Measurements from ENCODE around the gene RAB10. TPM values are rescaled to one million over a fixed set of nuclear protein-coding genes. Genes with fewer than 3 reads are reported as not detected.

RAB10 gene
- total and polyA plus RNA-seq, 2 of the 13 experiments (the other 11 are each of a cell fraction or from before 2014, with no cell fraction given) = 48.2 to 120 TPM

DNA sequence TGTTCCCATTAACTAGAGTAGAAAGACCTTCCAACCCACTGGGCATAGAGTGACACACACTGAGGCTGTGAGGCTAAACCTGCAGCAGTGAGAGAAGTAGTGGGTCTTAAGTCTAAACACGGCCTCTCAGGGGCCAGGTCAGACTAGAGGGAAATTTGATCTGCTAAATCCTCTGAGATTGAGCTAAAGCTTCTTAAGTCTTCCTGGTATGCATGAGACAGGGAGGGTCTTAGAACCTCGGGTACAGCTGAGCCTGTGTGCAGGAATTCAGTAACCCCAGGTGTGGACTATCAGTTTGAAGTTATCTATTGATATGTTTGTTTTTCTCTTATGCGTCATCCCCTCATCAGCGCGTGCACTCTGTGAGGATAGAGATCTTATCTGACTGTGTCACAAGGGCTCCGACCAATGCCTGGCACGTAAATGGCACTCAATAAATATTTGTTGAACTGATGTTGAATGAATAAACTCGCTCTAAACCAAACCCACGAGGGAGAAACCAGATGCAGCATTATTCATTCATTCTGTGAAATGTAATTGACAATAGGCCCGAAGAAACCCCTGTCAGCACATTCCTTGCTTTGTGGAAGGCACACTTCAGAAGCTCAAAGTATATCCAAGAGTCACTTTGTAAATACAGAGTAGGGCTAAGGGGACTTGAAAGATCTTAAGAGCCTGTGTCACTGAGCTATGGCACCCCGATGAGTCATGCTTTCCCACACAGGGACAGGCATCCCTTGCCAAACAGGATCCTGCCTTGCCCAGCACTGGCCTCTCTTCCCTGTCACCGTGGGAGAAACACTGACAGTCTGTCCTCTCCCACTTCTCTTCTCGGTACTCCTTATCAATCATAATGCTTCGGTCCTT lies 21.7 kb upstream of the RAB10 start (continued):
- TF ChIP-seq MXD1 (CRISPR knock-in tag; IDR thresholded peaks at IDR 0.05) (no peak), KLF11 (CRISPR knock-in tag; IDR thresholded peaks at IDR 0.05) (no peak), ZKSCAN8 (CRISPR knock-in tag; IDR thresholded peaks at IDR 0.05; ENCODE audit: borderline replicate concordance) (no peak; the same call in 1 of the 2 replicates), MAFG (CRISPR knock-in tag; IDR thresholded peaks at IDR 0.05) (no peak), CEBPG (CRISPR knock-in tag; IDR thresholded peaks at IDR 0.05) (peak; percentile 48; the same call in 1 of the 2 replicates), MATR3 (CRISPR knock-in tag; IDR thresholded peaks at IDR 0.05) (no peak), SIN3B (IDR thresholded peaks at IDR 0.05; ENCODE audit: low read length) (no peak), MXD3 (CRISPR knock-in tag; IDR thresholded peaks at IDR 0.05) (no peak), ISL2 (CRISPR knock-in tag; IDR thresholded peaks at IDR 0.05) (peak; percentile 76; the same call in 1 of the 2 replicates), TMF1 (CRISPR knock-in tag; IDR thresholded peaks at IDR 0.05; ENCODE audit: low read depth) (no peak), ELF1 (CRISPR knock-in tag; IDR thresholded peaks at IDR 0.05) (no peak), PHF21A (CRISPR knock-in tag; IDR thresholded peaks at IDR 0.05) (no peak), IRF2 (CRISPR knock-in tag; IDR thresholded peaks at IDR 0.05) (peak; percentile 32; the same call in 1 of the 2 replicates), ZSCAN25 (CRISPR knock-in tag; IDR thresholded peaks at IDR 0.05) (no peak), GABPA (IDR thresholded peaks at IDR 0.05; ENCODE audit: low read depth, low read length) (no peak), GABPA (CRISPR knock-in tag; IDR thresholded peaks at IDR 0.05; ENCODE audit: low read depth) (peak; percentile 34; the same call in 1 of the 2 replicates), ZNF563 (CRISPR knock-in tag; IDR thresholded peaks at IDR 0.05) (no peak), REXO4 (CRISPR knock-in tag; IDR thresholded peaks at IDR 0.05; ENCODE audit: borderline replicate concordance) (no peak), SUZ12 (IDR thresholded peaks at IDR 0.05; ENCODE audit: low read depth, low read length) (no peak), TCF12 (IDR thresholded peaks at IDR 0.05) (no peak), TCF12 (CRISPR knock-in tag; IDR thresholded peaks at IDR 0.05) (no peak), ZBTB7A (CRISPR knock-in tag; IDR thresholded peaks at IDR 0.05) (no peak), GTF3A (CRISPR knock-in tag; conservative IDR thresholded peaks at IDR 0.05) (no peak), SRY (CRISPR knock-in tag; IDR thresholded peaks at IDR 0.05) (no peak), CSRNP2 (CRISPR knock-in tag; conservative IDR thresholded peaks at IDR 0.05; ENCODE audit: low read depth) (no peak), ELF4 (CRISPR knock-in tag; IDR thresholded peaks at IDR 0.05; ENCODE audit: borderline replicate concordance) (no peak), ZNF224 (CRISPR knock-in tag; IDR thresholded peaks at IDR 0.05) (no peak)
- TF ChIP-seq, protein P1, sequence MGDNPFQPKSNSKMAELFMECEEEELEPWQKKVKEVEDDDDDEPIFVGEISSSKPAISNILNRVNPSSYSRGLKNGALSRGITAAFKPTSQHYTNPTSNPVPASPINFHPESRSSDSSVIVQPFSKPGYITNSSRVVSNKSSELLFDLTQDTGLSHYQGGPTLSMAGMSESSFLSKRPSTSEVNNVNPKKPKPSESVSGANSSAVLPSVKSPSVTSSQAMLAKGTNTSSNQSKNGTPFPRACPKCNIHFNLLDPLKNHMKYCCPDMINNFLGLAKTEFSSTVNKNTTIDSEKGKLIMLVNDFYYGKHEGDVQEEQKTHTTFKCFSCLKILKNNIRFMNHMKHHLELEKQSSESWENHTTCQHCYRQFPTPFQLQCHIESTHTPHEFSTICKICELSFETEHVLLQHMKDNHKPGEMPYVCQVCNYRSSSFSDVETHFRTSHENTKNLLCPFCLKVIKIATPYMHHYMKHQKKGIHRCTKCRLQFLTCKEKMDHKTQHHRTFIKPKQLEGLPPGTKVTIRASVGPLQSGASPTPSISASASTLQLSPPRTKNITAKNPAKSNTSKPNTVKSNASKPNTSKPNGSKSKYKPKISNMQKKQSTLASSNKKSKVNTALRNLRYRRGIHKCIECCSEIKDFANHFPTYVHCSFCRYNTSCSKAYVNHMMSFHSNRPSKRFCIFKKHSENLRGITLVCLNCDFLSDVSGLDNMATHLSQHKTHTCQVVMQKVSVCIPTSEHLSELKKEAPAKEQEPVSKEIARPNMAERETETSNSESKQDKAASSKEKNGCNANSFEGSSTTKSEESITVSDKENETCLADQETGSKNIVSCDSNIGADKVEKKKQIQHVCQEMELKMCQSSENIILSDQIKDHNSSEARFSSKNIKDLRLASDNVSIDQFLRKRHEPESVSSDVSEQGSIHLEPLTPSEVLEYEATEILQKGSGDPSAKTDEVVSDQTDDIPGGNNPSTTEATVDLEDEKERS (CRISPR knock-in tag; IDR thresholded peaks at IDR 0.05) = peak; percentile 27; the same call in 1 of the 2 replicates

Measured in HepG2 (cell line).